ENCODE data around the gene RTL10.
"Not testable (repeated sequence)": the region's sequence is repeated elsewhere in the genome, so short reads cannot be mapped to it uniquely, and the experiment has no call there.

The RTL10 gene

GRCh38 chr22:19889951-19890350 lies 35.3 kb upstream of the RTL10 start:
- DNase-seq (ENCODE audit: low read depth in 2 of 2, low spot score in 1 of 2) = no peak

- DNase-seq (ENCODE audit: low read depth in 2 of 2, low spot score in 1 of 2) = no peak
Measured at GRCh38 chr22:19888131-19888746, 33.6 kb upstream of the RTL10 start.

GRCh38 chr22:19887256-19887985 lies 32.7 kb upstream of the RTL10 start:
- no peak for DNase-seq (ENCODE audit: low read depth in 2 of 2, low spot score in 1 of 2)

- DNase-seq (ENCODE audit: low read depth in 2 of 2, low spot score in 1 of 2) = no peak
Measured at GRCh38 chr22:19886605-19887255, 32.1 kb upstream of the RTL10 start.

GRCh38 chr22:19885841-19886592 lies 31.3 kb upstream of the RTL10 start:
- no peak for DNase-seq (ENCODE audit: low read depth in 2 of 2, low spot score in 1 of 2)

GRCh38 chr22:19884954-19885751 lies 30.5 kb upstream of the RTL10 start:
- no peak for DNase-seq (ENCODE audit: low read depth in 2 of 2, low spot score in 1 of 2)

- no peak for DNase-seq (ENCODE audit: low read depth in 2 of 2, low spot score in 1 of 2)
Measured at GRCh38 chr22:19884161-19884953, 29.7 kb upstream of the RTL10 start.

- DNase-seq (ENCODE audit: low read depth in 2 of 2, low spot score in 1 of 2) = not testable (repeated sequence)
Measured at GRCh38 chr22:19883446-19883845, 28.8 kb upstream of the RTL10 start.

GRCh38 chr22:19882446-19883381 lies 28.0 kb upstream of the RTL10 start:
- DNase-seq (ENCODE audit: low read depth in 2 of 2, low spot score in 1 of 2) = no peak

- DNase-seq (ENCODE audit: low read depth in 2 of 2, low spot score in 1 of 2) = no peak
Measured at GRCh38 chr22:19880786-19881569, 26.3 kb upstream of the RTL10 start.

- no peak for DNase-seq (ENCODE audit: low read depth in 2 of 2, low spot score in 1 of 2)
Measured at GRCh38 chr22:19879992-19880785, 25.5 kb upstream of the RTL10 start.

GRCh38 chr22:19879643-19879991 lies 24.9 kb upstream of the RTL10 start:
- DNase-seq (ENCODE audit: low read depth in 2 of 2, low spot score in 1 of 2) = no peak

- DNase-seq (ENCODE audit: low read depth in 2 of 2, low spot score in 1 of 2) = no peak
Measured at GRCh38 chr22:19879246-19879570, 24.5 kb upstream of the RTL10 start.

GRCh38 chr22:19878461-19879245 lies 24.0 kb upstream of the RTL10 start:
- DNase-seq (ENCODE audit: low read depth in 2 of 2, low spot score in 1 of 2) = no peak

- DNase-seq (ENCODE audit: low read depth in 2 of 2, low spot score in 1 of 2) = no peak
Measured at GRCh38 chr22:19877626-19878339, 23.1 kb upstream of the RTL10 start.

GRCh38 chr22:19876941-19877625 lies 22.4 kb upstream of the RTL10 start:
- no peak for DNase-seq (ENCODE audit: low read depth in 2 of 2, low spot score in 1 of 2)
